ENCODE results near the gene NOTCH2. TPM values are rescaled to one million over a fixed set of nuclear protein-coding genes. Genes with fewer than 3 reads are reported as not detected.

Gene NOTCH2
- total RNA-seq, 1 experiment from 2014 or later = 106 TPM

- no peak within 1 kb of the TSS for H3K4me2 ChIP-seq
- H2AFZ ChIP-seq = no peak within 1 kb of the TSS
- ChIA-PET CTCF (no interaction called here), POLR2A (ENCODE audit: unreplicated experiment) (no interaction called here)
- no peaks in the 10 kb centered on the region for H3K9me2 ChIP-seq (ENCODE audit: insufficient read depth)
- no peaks in the 10 kb centered on the region for H4K20me1 ChIP-seq (ENCODE audit: insufficient read depth)
- no TSS peak for BruUV-seq (replicated peaks)
- intact Hi-C loops (cut with micrococcal nuclease; ENCODE audit: unreplicated experiment) = no loop called here
- H3K4me3 ChIP-seq = no peak within 1 kb of the TSS
- H3F3A ChIP-seq (ENCODE audit: insufficient read depth, low read depth) = no peaks in the 10 kb centered on the region
- H3K36me3 ChIP-seq (ENCODE audit: low read depth) = no peaks in the 10 kb centered on the region
- H3K79me2 ChIP-seq (ENCODE audit: low read depth) = no peaks in the 10 kb centered on the region
- no peaks in the 10 kb centered on the region for H3K4me1 ChIP-seq (replicated peaks; ENCODE audit: insufficient read depth)
- H3K27me3 ChIP-seq (ENCODE audit: insufficient read depth, low read depth) = no peaks in the 10 kb centered on the region
- no peak within 1 kb of the TSS for H3K27ac ChIP-seq
- H3K9me3 ChIP-seq (ENCODE audit: insufficient read depth, low read depth) = no peaks in the 10 kb centered on the region
- DNase-seq = no peak
- TF ChIP-seq, protein P1, sequence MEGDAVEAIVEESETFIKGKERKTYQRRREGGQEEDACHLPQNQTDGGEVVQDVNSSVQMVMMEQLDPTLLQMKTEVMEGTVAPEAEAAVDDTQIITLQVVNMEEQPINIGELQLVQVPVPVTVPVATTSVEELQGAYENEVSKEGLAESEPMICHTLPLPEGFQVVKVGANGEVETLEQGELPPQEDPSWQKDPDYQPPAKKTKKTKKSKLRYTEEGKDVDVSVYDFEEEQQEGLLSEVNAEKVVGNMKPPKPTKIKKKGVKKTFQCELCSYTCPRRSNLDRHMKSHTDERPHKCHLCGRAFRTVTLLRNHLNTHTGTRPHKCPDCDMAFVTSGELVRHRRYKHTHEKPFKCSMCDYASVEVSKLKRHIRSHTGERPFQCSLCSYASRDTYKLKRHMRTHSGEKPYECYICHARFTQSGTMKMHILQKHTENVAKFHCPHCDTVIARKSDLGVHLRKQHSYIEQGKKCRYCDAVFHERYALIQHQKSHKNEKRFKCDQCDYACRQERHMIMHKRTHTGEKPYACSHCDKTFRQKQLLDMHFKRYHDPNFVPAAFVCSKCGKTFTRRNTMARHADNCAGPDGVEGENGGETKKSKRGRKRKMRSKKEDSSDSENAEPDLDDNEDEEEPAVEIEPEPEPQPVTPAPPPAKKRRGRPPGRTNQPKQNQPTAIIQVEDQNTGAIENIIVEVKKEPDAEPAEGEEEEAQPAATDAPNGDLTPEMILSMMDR (conservative IDR thresholded peaks at IDR 0.05) = no peak
- TF ChIP-seq EZH2 (IDR thresholded peaks at IDR 0.05; ENCODE audit: low read depth) = no peak
Observed at GRCh38 chr1:119896303-119896702, 173.2 kb downstream of the NOTCH2 start, which contains the start of gene ADAM30. Gene ADAM30 (minus strand): TSS chr1:119896515. CDS start chr1:119896336, 179 bp downstream.

DNA sequence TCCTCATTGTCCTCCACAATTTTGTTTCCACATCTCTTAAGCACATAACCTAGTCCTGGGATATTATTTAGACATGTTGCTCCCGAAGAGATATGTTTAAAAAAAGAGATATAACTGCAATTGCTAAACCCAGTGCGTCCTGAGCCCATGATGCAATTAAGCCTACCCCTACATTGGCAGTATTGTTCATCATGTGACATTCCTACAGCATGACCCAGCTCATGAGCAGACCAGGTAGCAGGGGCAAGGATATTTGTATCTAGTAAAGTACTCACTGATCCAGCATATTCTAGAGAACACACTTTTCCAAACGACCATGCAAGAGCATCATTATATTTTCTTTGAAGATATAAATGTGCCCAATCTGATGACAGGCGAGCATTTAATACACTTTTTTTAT is 174.4 kb downstream of the NOTCH2 start:
- no peak for DNase-seq
- Histone ChIP-seq H3K4me1 (replicated peaks; ENCODE audit: insufficient read depth) (no peaks in the 10 kb centered on the region), H4K20me1 (ENCODE audit: insufficient read depth) (no peaks in the 10 kb centered on the region), H3K9me3 (ENCODE audit: insufficient read depth, low read depth) (no peaks in the 10 kb centered on the region), H3K4me2 (no peak overlapping the region), H3K27ac (no peak overlapping the region), H3K9me2 (ENCODE audit: insufficient read depth) (no peaks in the 10 kb centered on the region), H2AFZ (no peak overlapping the region), H3K27me3 (ENCODE audit: insufficient read depth, low read depth) (no peaks in the 10 kb centered on the region), H3K4me3 (no peak overlapping the region), H3K79me2 (ENCODE audit: low read depth) (no peaks in the 10 kb centered on the region), H3K36me3 (ENCODE audit: low read depth) (no peaks in the 10 kb centered on the region), H3F3A (ENCODE audit: insufficient read depth, low read depth) (no peaks in the 10 kb centered on the region)
- ChIA-PET CTCF (no interaction called here), POLR2A (ENCODE audit: unreplicated experiment) (no interaction called here)
- intact Hi-C loops (cut with micrococcal nuclease; ENCODE audit: unreplicated experiment) = no loop called here
- no TSS peak for BruUV-seq (replicated peaks)
- TF ChIP-seq, protein P1 (conservative IDR thresholded peaks at IDR 0.05) = no peak
- TF ChIP-seq EZH2 (IDR thresholded peaks at IDR 0.05; ENCODE audit: low read depth) = no peak

DNA sequence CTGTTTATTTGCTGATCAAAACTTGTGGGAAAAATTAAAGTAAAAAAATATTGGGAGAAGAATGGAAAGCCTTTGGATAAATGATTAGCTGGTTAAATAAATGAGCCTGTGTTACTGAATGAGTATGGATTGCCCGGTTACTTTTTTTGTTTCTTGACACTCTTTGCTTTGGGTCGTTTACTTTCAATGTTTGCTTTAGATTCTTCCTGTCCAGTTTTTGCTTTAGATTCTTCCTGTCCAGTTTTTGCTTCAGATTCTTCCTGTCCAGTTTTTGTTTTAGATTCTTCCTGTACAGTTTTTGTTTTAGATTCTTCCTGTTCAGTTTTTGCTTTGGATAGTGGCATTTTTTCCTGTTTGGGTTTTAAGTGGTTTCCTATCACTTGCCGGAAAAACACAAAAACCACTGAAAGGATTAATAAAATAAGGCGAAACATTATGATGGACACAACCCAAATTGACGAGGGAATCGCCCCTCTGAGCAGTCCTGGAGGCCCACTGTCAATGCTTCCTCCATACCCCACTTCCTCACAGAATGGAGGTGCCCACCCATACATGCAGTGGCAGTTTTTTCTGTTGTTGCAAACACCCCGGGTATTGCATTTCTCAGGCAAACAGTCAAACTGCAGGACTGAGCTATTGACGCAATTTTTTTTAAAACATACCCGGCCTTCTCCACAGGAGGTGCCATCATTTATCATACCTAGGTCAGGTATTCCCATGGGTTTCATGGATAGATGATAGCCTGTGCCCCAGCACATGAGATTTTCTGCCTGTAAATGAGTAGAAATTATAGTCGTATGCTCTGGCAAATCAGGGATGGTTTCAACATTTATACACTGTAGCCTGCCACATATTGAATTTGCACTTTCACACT is 175.4 kb downstream of the NOTCH2 start:
- Histone ChIP-seq H4K20me1 (ENCODE audit: insufficient read depth) (no peaks in the 10 kb centered on the region), H3K4me2 (no peak overlapping the region), H3K9me3 (ENCODE audit: insufficient read depth, low read depth) (no peaks in the 10 kb centered on the region), H3F3A (ENCODE audit: insufficient read depth, low read depth) (no peaks in the 10 kb centered on the region), H3K79me2 (ENCODE audit: low read depth) (no peaks in the 10 kb centered on the region), H3K4me1 (replicated peaks; ENCODE audit: insufficient read depth) (no peaks in the 10 kb centered on the region), H3K4me3 (no peak overlapping the region), H3K27ac (no peak overlapping the region), H3K36me3 (ENCODE audit: low read depth) (no peaks in the 10 kb centered on the region), H3K9me2 (ENCODE audit: insufficient read depth) (no peaks in the 10 kb centered on the region), H2AFZ (no peak overlapping the region), H3K27me3 (ENCODE audit: insufficient read depth, low read depth) (no peaks in the 10 kb centered on the region)
- TF ChIP-seq, protein P1 (conservative IDR thresholded peaks at IDR 0.05) = no peak
- no peak for TF ChIP-seq EZH2 (IDR thresholded peaks at IDR 0.05; ENCODE audit: low read depth)
- CTCF ChIA-PET = no interaction called here
- no peak for DNase-seq
- intact Hi-C loops (cut with micrococcal nuclease; ENCODE audit: unreplicated experiment) = no loop called here
- POLR2A ChIA-PET (ENCODE audit: unreplicated experiment) = no interaction called here
- BruUV-seq (replicated peaks) = no TSS peak

Measured in PC-9 (cell line).